Liver (tissue), 9 donors: ENCODE data around the gene WRAP73. TPM values are rescaled to one million over a fixed set of nuclear protein-coding genes. Genes with fewer than 3 reads are reported as not detected.

ENCODE experiments used
- DNase-seq: peaks from one replicate; pipeline ENCODE4 v3.0.0-alpha.2; 2017; ENCODE audit warnings: low spot score
- H3K27ac ChIP-seq, 2 donors: one replicate each; pipeline ENCODE4 v1.7.0; 2013; ENCODE audit warnings: inconsistent platforms in 2 of 2, low read length in 2 of 2, control low read depth in 1 of 2, low read depth in 1 of 2, mild to moderate bottlenecking in 1 of 2
- H3K27me3 ChIP-seq, 4 donors: one replicate each; pipeline versions ENCODE4 v1.6.1 to v1.7.0; 2013; ENCODE audit warnings: low read length in 3 of 4, inconsistent platforms in 1 of 4, mild to moderate bottlenecking in 1 of 4, moderate library complexity in 1 of 4; ENCODE audit not compliant: control insufficient read depth in 4 of 4, insufficient read depth in 4 of 4
- H3K36me3 ChIP-seq, 4 donors: one replicate each; pipeline versions ENCODE4 v1.6.1 to v1.7.0; 2013; ENCODE audit warnings: low read length in 3 of 4, mild to moderate bottlenecking in 3 of 4, low read depth in 1 of 4, moderate library complexity in 1 of 4; ENCODE audit not compliant: control insufficient read depth in 4 of 4, insufficient read depth in 3 of 4
- H3K4me1 ChIP-seq, 4 donors: one replicate each; pipeline versions ENCODE4 v1.6.1 to v1.7.0; 2013; ENCODE audit warnings: low read length in 3 of 4, mild to moderate bottlenecking in 3 of 4, moderate library complexity in 1 of 4; ENCODE audit not compliant: control insufficient read depth in 4 of 4, insufficient read depth in 4 of 4
- H3K4me3 ChIP-seq, 3 donors: one replicate each; pipeline versions ENCODE4 v1.6.1 to v1.7.0; 2013; ENCODE audit warnings: low read length in 3 of 3, control low read depth in 1 of 3, low read depth in 1 of 3, mild to moderate bottlenecking in 1 of 3
- H3K9ac ChIP-seq, 2 donors: one replicate each; pipeline ENCODE4 v1.7.0; 2013; ENCODE audit warnings: low read length in 2 of 2, mild to moderate bottlenecking in 2 of 2, moderate library complexity in 2 of 2, control low read depth in 1 of 2, low read depth in 1 of 2
- H3K9me3 ChIP-seq, 4 donors: one replicate each; pipeline versions ENCODE4 v1.6.1 to v1.7.0; 2013; ENCODE audit warnings: low read length in 3 of 4; ENCODE audit not compliant: control insufficient read depth in 4 of 4
- EGR1 ChIP-seq, 2 donors: IDR thresholded peaks; 2 replicates each; pipeline ENCODE4 v1.6.1; 2016 to 2018; ENCODE audit warnings: antibody characterized with exemption in 2 of 2, low read depth in 2 of 2
- GABPA ChIP-seq, 2 donors: IDR thresholded peaks in 1 of 2; conservative IDR thresholded peaks in 1 of 2; 2 replicates each; pipeline ENCODE4 v1.6.1; 2016; ENCODE audit warnings: antibody characterized with exemption in 2 of 2, mild to moderate bottlenecking in 1 of 2, moderate library complexity in 1 of 2
- HNF4G ChIP-seq: IDR thresholded peaks from 2 replicates; pipeline ENCODE4 v1.6.1; 2016; ENCODE audit warnings: antibody characterized with exemption
- JUND ChIP-seq, 2 donors: IDR thresholded peaks; 2 replicates each; pipeline ENCODE4 v1.6.1; 2016; ENCODE audit warnings: antibody characterized with exemption in 2 of 2
- RAD21 ChIP-seq, 2 donors: IDR thresholded peaks; 2 replicates each; pipeline ENCODE4 v1.6.1; 2016; ENCODE audit warnings: antibody characterized with exemption in 2 of 2, mild to moderate bottlenecking in 2 of 2
- RXRA ChIP-seq, 2 donors: IDR thresholded peaks; 2 replicates each; pipeline ENCODE4 v1.6.1; 2017 to 2018; ENCODE audit warnings: antibody characterized with exemption in 2 of 2, mild to moderate bottlenecking in 1 of 2
- SP1 ChIP-seq: IDR thresholded peaks from 2 replicates; pipeline ENCODE4 v1.6.1; 2018; ENCODE audit warnings: antibody characterized with exemption, mild to moderate bottlenecking
- TAF1 ChIP-seq: conservative IDR thresholded peaks from 2 replicates; pipeline ENCODE4 v1.6.1; 2016; ENCODE audit warnings: antibody characterized with exemption, mild to moderate bottlenecking
- ZBTB33 ChIP-seq: IDR thresholded peaks from 2 replicates; pipeline ENCODE4 v1.6.1; 2016; ENCODE audit warnings: antibody characterized with exemption
- WGBS: extraction: QIAGEN DNeasy Blood & Tissue Kit; methylation state at CpG from one replicate; pipeline ENCODE4 v1.1.7; 2013; 5-methylcytosine and 5-hydroxymethylcytosine counted together
- polyA plus RNA-seq, 2 donors: library from polyadenylated mRNA; stranded (reverse) in 1 of 2; unstranded in 1 of 2; fragments of 200-250 nt in 1 of 2; fragments of >200 nt in 1 of 2; fragmentation: Nextera tagmentation in 1 of 2; extraction: Ambion mirVana in 1 of 2; gene quantifications; one replicate each; pipeline versions ENCODE4 v1.2.1 to v1.2.3, GENCODE V29; 2013 to 2015
- total RNA-seq, 2 donors: library from RNA; depleted of rRNA; stranded (reverse); fragments of >200 nt; gene quantifications; one replicate each; pipeline ENCODE4 v1.2.3, GENCODE V29; 2014
- TF ChIP-seq, protein P1 (sequence below): fragments of 150-350 bp; IDR thresholded peaks from 2 replicates; pipeline ENCODE4 v1.5.1; 2017; ENCODE audit warnings: improper control_type of control experiment, low read depth, low read length; ENCODE audit not compliant: missing input control
- TF ChIP-seq, protein P2 (sequence below): IDR thresholded peaks from 2 replicates; pipeline ENCODE4 v1.6.1; 2016; ENCODE audit warnings: antibody characterized with exemption, mild to moderate bottlenecking
- donor health status: healthy.
- donor health status: healthy.
- donor health status: healthy.
- donor health status: healthy.
- donor health status: healthy.

The WRAP73 gene
- total and polyA plus RNA-seq, 4 donors = 7.6 to 14.6 (median 10.0) TPM

DNA sequence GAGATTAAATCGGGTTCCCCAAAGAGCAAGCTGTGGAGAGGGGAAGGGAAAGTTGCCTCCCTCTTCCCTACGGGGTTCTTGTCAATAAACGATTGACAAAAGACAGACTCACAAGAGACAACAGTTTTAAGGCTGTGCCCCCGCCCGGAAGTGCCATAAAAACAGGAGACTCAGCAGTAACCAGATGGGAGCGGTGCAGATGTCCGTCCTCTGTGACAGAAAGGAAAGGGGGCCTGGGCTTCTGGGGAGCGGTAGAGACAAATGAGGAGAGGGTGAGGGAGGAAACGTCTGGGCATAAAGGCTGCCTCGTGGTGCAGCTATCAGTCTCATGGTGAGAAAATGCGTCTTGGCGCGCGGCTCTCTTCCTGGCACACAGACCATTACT is 8.3 kb upstream of the WRAP73 start:
- no peak for DNase-seq

DNA sequence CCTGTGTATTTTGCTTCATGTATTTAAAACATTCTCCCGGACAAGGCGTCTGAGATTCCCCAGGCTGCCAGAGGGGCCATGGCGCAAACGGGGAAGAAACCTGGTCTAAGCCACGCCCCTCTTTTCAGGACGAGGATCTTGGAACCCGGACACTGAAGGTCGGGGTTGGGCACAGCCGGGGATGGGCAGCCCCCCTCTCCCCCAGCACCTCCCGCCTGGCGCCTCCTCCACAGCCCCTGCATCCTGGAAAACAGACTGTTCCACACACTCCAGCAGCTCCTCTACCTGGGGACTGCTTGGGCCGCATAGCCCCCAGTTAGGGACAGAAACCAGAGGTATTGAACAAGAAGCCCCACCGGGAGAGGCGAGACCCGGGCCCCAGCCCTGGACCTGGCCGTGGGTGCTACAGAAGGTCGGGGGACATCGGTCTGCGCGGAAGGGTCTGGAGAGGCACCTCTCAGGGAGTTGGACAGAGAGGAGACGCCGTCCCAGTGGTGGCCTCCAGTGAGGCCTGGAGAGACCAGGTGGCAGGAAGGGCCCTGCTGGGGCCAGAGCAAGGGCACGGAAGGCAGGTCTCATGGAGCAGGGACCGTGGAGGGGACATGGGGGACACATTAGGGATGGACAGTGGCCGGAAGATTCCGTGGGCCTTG is 7.8 kb upstream of the WRAP73 start:
- Histone ChIP-seq H3K4me1 (peaks cover 1 to 4% (median 3%) of the 10 kb centered on the region in 4 donors), H3K36me3 (no peaks in the 10 kb centered on the region), H3K9ac (no peak overlapping the region), H3K27ac (no peak overlapping the region), H3K9me3 (no peaks in the 10 kb centered on the region), H3K4me3 (no peak overlapping the region), H3K27me3 (peaks cover 0 to 2% (median 0%) of the 10 kb centered on the region in 4 donors)
- 86% methylated on average over 26 of the region's 26 CpGs for WGBS
- DNase-seq = no peak
- TF ChIP-seq ZBTB33 (no peak), RXRA (IDR thresholded peaks at IDR 0.05) (no peak), RAD21 (IDR thresholded peaks at IDR 0.05) (no peak), SP1 (no peak), EGR1 (IDR thresholded peaks at IDR 0.05; ENCODE audit: low read depth in 2 of 2) (no peak)
- TF ChIP-seq, protein P1, sequence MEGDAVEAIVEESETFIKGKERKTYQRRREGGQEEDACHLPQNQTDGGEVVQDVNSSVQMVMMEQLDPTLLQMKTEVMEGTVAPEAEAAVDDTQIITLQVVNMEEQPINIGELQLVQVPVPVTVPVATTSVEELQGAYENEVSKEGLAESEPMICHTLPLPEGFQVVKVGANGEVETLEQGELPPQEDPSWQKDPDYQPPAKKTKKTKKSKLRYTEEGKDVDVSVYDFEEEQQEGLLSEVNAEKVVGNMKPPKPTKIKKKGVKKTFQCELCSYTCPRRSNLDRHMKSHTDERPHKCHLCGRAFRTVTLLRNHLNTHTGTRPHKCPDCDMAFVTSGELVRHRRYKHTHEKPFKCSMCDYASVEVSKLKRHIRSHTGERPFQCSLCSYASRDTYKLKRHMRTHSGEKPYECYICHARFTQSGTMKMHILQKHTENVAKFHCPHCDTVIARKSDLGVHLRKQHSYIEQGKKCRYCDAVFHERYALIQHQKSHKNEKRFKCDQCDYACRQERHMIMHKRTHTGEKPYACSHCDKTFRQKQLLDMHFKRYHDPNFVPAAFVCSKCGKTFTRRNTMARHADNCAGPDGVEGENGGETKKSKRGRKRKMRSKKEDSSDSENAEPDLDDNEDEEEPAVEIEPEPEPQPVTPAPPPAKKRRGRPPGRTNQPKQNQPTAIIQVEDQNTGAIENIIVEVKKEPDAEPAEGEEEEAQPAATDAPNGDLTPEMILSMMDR = no peak

More for the DNA sequence above, 8.3 kb upstream of the WRAP73 start:
- Histone ChIP-seq H3K27ac (no peak overlapping the region), H3K27me3 (peaks cover 0 to 2% (median 0%) of the 10 kb centered on the region in 4 donors), H3K4me3 (no peak overlapping the region), H3K4me1 (no peaks in the 10 kb centered on the region), H3K9ac (no peak overlapping the region), H3K9me3 (no peaks in the 10 kb centered on the region), H3K36me3 (no peaks in the 10 kb centered on the region)
- TF ChIP-seq TAF1 = no peak
- no peak for TF ChIP-seq ZBTB33
- TF ChIP-seq RXRA (IDR thresholded peaks at IDR 0.05) = no peak
- TF ChIP-seq JUND (IDR thresholded peaks at IDR 0.05) = no peak
- TF ChIP-seq HNF4G = no peak
- TF ChIP-seq RAD21 (IDR thresholded peaks at IDR 0.05) = no peak
- TF ChIP-seq, protein P1 = no peak
- TF ChIP-seq GABPA (IDR thresholded peaks at IDR 0.05 in 1 of 2, conservative IDR thresholded peaks at IDR 0.05 in 1 of 2) = no peak
- TF ChIP-seq, protein P2, sequence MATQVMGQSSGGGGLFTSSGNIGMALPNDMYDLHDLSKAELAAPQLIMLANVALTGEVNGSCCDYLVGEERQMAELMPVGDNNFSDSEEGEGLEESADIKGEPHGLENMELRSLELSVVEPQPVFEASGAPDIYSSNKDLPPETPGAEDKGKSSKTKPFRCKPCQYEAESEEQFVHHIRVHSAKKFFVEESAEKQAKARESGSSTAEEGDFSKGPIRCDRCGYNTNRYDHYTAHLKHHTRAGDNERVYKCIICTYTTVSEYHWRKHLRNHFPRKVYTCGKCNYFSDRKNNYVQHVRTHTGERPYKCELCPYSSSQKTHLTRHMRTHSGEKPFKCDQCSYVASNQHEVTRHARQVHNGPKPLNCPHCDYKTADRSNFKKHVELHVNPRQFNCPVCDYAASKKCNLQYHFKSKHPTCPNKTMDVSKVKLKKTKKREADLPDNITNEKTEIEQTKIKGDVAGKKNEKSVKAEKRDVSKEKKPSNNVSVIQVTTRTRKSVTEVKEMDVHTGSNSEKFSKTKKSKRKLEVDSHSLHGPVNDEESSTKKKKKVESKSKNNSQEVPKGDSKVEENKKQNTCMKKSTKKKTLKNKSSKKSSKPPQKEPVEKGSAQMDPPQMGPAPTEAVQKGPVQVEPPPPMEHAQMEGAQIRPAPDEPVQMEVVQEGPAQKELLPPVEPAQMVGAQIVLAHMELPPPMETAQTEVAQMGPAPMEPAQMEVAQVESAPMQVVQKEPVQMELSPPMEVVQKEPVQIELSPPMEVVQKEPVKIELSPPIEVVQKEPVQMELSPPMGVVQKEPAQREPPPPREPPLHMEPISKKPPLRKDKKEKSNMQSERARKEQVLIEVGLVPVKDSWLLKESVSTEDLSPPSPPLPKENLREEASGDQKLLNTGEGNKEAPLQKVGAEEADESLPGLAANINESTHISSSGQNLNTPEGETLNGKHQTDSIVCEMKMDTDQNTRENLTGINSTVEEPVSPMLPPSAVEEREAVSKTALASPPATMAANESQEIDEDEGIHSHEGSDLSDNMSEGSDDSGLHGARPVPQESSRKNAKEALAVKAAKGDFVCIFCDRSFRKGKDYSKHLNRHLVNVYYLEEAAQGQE = no peak
- WGBS = 70% methylated on average over 14 of the region's 14 CpGs
